GM21825 (cell line): ENCODE measurements around the gene NLGN3.

ENCODE experiments used
- ATAC-seq: cut with Tn5 transposase; IDR thresholded peaks from one replicate; pipeline ENCODE4 v1.9.1; 2021; ENCODE audit warnings: mild to moderate bottlenecking, moderate library complexity; ENCODE audit not compliant: unreplicated experiment

Gene NLGN3

GRCh38 chrX:71118032-71118984, 26.3 kb upstream of the NLGN3 start, which contains the start of gene MED12:
Gene MED12, plus strand, starts transcription at chrX:71118596. Its CDS starts 159 bp downstream, at chrX:71118755.
- ATAC-seq, result peak; percentile 79

GRCh38 chrX:71118985-71119535, 25.6 kb upstream of the NLGN3 start:
- no peak for ATAC-seq

DNA sequence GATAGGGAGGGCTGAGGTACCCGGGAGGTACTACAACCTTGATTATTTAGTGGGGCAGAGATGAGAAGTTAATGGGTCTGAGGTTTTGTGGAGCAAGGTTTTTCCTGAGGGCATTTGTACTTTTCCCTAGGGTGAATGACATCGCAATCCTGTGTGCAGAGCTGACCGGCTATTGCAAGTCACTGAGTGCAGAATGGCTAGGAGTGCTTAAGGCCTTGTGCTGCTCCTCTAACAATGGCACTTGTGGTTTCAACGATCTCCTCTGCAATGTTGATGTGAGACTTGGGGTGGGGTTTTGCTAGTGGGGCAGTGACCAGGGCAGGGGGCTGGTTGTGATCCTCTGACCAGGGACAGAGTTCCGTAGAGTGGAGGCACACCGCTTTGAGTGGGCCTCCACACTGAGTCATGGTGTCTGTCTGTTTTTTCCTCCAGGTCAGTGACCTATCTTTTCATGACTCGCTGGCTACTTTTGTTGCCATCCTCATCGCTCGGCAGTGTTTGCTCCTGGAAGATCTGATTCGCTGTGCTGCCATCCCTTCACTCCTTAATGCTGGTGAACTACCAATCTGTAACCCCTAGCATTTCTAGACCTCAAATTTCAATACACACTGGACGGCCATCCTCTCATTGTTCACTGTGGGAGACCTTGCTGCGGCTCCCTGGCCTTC, 16.3 kb upstream of the NLGN3 start:
- ATAC-seq, result no peak

DNA sequence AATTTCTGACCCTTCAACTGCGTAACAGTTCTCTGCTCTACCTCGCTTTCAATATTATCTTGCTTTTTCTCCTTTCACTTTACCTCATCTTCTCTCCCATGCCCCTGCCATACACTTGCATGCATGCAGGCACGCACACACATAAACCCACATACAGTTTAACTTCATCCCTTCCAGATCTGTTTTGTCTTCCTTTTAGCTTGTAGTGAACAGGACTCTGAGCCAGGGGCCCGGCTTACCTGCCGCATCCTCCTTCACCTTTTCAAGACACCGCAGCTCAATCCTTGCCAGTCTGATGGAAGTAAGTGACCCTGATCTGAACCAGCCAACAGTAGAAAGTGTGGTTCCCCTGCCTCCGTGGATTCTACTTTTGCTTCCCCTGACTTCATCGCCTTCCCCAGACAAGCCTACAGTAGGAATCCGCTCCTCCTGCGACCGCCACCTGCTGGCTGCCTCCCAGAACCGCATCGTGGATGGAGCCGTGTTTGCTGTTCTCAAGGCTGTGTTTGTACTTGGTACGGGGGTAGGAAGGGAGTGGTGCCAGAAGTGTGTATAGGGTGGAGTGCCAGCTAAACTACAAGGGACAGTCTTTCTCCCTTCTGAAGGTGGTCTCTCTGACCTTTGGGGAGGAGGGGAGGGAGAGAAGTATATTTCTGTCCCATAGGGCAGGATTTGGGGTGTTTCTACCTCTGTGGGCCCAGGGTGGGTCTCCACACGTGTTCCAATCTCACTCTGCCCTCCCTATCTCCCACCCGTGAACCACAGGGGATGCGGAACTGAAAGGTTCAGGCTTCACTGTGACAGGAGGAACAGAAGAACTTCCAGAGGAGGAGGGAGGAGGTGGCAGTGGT, 15.5 kb upstream of the NLGN3 start:
- peak; percentile 78 for ATAC-seq

DNA sequence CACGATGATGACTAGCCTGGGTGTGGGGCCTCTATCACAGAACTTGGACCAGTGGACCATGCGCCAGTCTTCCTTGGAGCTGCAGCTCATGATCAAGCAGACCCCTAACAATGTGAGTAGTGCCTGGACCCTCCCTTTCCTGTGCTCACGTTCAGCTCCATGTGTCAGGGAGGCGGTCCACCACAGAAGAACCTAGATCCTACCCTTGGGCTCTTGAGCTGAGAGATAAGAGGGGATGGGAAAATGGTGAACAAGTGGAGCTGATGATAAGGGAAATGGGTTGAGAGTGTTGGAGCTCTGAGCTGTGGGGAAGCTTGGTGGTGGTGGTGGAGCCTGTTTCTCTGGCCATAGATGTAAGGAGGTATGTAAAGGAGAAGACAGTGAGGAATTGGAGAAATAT, 13.1 kb upstream of the NLGN3 start:
- ATAC-seq, result no peak

DNA sequence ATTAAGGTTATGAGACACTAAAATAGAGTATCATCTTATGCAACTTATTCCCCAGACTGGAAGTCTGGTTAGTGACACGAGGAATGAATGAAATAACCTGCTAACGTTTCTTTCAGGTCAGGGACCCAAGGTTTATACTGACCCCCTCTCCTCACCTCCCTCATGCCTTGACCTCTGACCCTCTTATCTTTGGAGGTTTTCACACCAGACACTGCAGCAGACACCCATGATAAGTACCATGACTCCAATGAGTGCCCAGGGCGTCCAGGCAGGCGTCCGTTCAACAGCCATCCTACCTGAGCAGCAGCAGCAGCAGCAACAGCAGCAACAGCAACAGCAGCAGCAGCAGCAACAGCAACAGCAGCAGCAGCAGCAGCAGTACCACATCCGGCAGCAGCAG, 4.2 kb upstream of the NLGN3 start:
- ATAC-seq, result no peak

GRCh38 chrX:71143508-71143907, 1.1 kb upstream of the NLGN3 start:
- ATAC-seq, result no peak

DNA sequence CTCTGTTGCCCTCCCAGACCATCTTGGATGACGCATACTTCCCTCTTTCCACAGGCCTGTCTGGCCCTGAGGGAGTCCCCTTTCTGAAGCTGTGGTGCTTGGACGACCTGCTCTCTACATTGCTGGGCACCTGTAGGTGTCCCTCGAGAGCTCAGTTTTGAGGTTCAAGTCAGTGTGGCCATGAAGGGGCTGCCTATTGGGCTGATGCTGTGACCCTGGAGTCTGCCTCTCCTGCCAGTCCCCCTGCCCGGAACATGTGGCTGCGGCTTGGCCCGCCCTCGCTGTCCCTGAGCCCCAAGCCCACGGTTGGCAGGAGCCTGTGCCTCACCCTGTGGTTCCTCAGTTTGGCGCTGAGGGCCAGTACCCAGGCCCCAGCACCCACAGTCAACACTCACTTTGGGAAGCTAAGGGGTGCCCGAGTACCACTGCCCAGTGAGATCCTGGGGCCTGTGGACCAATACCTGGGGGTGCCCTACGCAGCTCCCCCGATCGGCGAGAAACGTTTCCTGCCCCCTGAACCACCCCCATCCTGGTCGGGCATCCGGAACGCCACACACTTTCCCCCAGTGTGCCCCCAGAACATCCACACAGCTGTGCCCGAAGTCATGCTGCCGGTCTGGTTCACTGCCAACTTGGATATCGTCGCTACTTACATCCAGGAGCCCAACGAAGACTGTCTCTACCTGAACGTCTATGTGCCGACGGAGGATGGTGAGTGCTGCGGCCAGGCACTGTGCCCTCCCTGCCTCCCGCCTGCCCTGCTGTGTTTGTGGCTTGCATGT, 3.0 kb downstream of the NLGN3 start:
- ATAC-seq, result no peak

- no peak for ATAC-seq
Observed at GRCh38 chrX:71148278-71148663, 3.6 kb downstream of the NLGN3 start.

DNA sequence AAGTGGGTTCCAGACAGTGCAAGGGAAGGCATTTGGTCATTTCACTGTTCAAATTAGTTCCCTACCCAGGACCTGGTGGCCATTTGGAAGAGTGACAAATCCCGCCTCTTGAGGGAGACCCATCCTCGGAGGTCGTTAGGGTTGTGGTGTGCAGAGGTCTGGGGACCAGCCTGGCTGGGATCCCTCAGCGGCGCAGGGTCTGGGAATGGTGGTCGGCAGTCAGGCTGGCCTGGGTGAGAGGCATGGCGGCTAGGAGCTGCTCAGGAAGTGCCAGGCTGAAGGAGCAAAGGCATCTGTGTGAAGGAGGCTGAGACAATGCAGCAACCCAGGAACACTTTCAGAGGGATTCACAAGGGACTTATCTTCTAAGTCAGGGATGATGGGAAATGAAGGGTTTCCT, 6.7 kb downstream of the NLGN3 start:
- ATAC-seq, result no peak

DNA sequence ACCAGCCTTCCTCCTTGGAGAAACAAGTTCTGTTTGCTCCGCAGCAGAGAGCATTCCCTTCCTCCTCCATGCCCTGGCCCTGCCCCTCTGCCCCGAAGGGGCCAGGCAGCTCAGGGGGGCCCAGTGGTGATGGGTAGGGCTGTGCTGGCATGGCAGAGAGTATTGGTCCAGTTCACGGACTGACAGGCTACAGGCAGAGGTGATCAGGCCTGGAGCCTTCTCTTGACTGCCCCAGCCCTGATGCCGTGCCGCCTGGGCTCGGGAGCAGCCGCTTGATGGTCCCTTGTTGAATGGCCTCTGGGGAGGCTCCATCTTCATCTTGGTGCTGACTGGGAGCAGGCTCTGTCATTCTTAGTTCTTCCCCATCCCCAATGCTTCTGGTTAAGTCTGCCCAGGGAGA, 9.6 kb downstream of the NLGN3 start:
- ATAC-seq, result no peak

DNA sequence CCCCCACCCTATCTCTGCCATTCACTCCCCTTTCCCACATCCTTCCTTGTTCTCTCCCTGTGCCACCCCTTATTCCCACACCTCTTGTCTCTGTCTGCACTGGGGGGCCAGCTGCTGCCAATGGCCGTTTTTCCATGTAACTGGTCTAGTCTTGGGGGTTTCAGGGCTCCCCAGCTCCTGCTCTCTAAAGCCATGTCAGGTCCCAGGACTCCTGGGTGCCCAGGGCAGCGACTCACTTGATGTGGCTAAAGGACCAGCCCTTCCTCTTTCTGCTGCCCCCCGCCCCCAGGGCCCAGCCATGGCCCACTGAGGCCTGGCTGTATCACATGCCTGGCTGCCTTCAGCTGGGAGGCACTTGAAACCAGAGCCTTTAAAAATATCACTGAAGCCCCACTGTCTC, 10.0 kb downstream of the NLGN3 start:
- ATAC-seq, result no peak

DNA sequence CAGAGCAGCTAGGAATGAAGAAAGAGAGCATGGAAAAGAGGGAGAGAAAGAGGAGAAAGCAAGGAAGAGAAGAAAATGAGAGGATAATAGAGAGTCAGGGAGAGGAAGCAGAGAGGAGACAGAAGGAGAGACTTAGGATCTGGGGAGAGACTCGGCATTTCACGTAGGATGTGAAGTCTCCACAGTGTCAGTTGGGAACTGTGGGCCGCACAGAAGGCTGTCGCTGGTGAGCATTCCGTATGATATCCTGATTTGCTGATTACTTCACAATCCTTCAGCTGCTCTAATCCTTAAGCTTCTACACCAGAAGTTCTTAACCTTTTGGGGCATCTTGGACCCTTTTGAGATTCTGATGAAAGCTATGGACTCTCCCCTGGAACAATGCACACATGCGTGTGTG, 14.0 kb downstream of the NLGN3 start:
- ATAC-seq, result no peak

GRCh38 chrX:71159335-71159734, 14.7 kb downstream of the NLGN3 start:
- ATAC-seq, result no peak

GRCh38 chrX:71160475-71160874, 15.8 kb downstream of the NLGN3 start:
- no peak for ATAC-seq

- no peak for ATAC-seq
Observed at GRCh38 chrX:71162981-71163380, 18.3 kb downstream of the NLGN3 start.

GRCh38 chrX:71164071-71164470, 19.4 kb downstream of the NLGN3 start:
- ATAC-seq, result no peak

GRCh38 chrX:71166461-71166860, 21.8 kb downstream of the NLGN3 start:
- no peak for ATAC-seq

- ATAC-seq, result no peak
Observed at GRCh38 chrX:71167031-71167781, 22.6 kb downstream of the NLGN3 start.
